PC-9 (cell line): Measurements from ENCODE around the gene SDK1. TPM values are rescaled to one million over a fixed set of nuclear protein-coding genes. Genes with fewer than 3 reads are reported as not detected.

Experiments used
- BruUV-seq: library from RNA; stranded (reverse); fragments of 400-500 nt; replicated peaks from 2 replicates; lab custom pipeline; 2021; lab: Mats Ljungman, UMichigan
- CTCF ChIA-PET: fragments of 300-600 bp; sonication (Branson Sonifier 250); formaldehyde crosslinking; loops from one replicate; lab custom pipeline; 2022; ENCODE audit warnings: antibody characterized with exemption; lab: Charles Lee
- POLR2A ChIA-PET: fragments of 300-600 bp; sonication (Branson Sonifier 250); formaldehyde crosslinking; loops from one replicate; lab custom pipeline; 2022; ENCODE audit warnings: antibody characterized with exemption; ENCODE audit not compliant: unreplicated experiment; lab: Charles Lee
- DNase-seq, 2 experiments: peaks; one replicate each; pipeline versions ENCODE4 v3.0.0 to v3.0.0-alpha.2; 2015 to 2022; ENCODE audit warnings: mixed read lengths in 1 of 2
- H2AFZ ChIP-seq: fragments of 200-600 bp; sonication (generic); 2 replicates; pipeline ENCODE4 v1.8.1; 2017; ENCODE audit warnings: antibody characterized with exemption
- H3F3A ChIP-seq: fragments of 200-600 bp; sonication (generic); 2 replicates; pipeline ENCODE4 v1.8.1; 2017; ENCODE audit warnings: antibody characterized with exemption, mild to moderate bottlenecking, low read depth; ENCODE audit not compliant: insufficient read depth
- H3K27ac ChIP-seq: fragments of 200-600 bp; sonication (generic); 2 replicates; pipeline ENCODE4 v1.6.1; 2016; ENCODE audit warnings: mixed run types
- H3K27me3 ChIP-seq: fragments of 200-600 bp; sonication (generic); 2 replicates; pipeline ENCODE4 v1.6.1; 2016; ENCODE audit warnings: low read depth, mixed run types; ENCODE audit not compliant: insufficient read depth
- H3K36me3 ChIP-seq: fragments of 200-600 bp; sonication (generic); 2 replicates; pipeline ENCODE4 v1.6.1; 2016; ENCODE audit warnings: low read depth, mixed run types
- H3K4me1 ChIP-seq: fragments of 200-600 bp; sonication (generic); replicated peaks from 2 replicates; pipeline ENCODE4 v1.6.1; 2016; ENCODE audit warnings: mixed run types; ENCODE audit not compliant: insufficient read depth
- H3K4me2 ChIP-seq: fragments of 200-600 bp; sonication (generic); 2 replicates; pipeline ENCODE4 v1.6.1; 2017; ENCODE audit warnings: mixed run types
- H3K4me3 ChIP-seq: fragments of 200-600 bp; sonication (generic); 2 replicates; pipeline ENCODE4 v1.6.1; 2016; ENCODE audit warnings: mixed run types
- H3K79me2 ChIP-seq: fragments of 200-600 bp; sonication (generic); 2 replicates; pipeline ENCODE4 v1.6.1; 2017; ENCODE audit warnings: low read depth, mixed run types
- H3K9me2 ChIP-seq: fragments of 200-600 bp; sonication (generic); 2 replicates; pipeline ENCODE4 v1.8.1; 2017; ENCODE audit warnings: mild to moderate bottlenecking; ENCODE audit not compliant: insufficient read depth
- H3K9me3 ChIP-seq: fragments of 200-600 bp; sonication (generic); 2 replicates; pipeline ENCODE4 v1.8.1; 2016; ENCODE audit warnings: low read depth; ENCODE audit not compliant: insufficient read depth
- H4K20me1 ChIP-seq: fragments of 200-600 bp; sonication (generic); 2 replicates; pipeline ENCODE4 v1.8.1; 2017; ENCODE audit not compliant: insufficient read depth
- EZH2 ChIP-seq: fragments of 200-600 bp; sonication (generic); IDR thresholded peaks from 2 replicates; pipeline ENCODE4 v1.8.0; 2017; ENCODE audit warnings: antibody characterized with exemption, low read depth
- intact Hi-C: fragments of 100-400 bp; cut with micrococcal nuclease; formaldehyde crosslinking; loops from one replicate; pipeline ENCODE4 v1.10.0; 2022; ENCODE audit not compliant: unreplicated experiment
- total RNA-seq: library from RNA; stranded (reverse); gene quantifications from 2 replicates; pipeline ENCODE4 v1.2.3, GENCODE V29; 2021
- TF ChIP-seq, protein P1 (sequence below): fragments of 200-600 bp; sonication (generic); conservative IDR thresholded peaks from 2 replicates; pipeline ENCODE4 v1.6.1; 2017; ENCODE audit warnings: mixed run types, antibody characterized with exemption, mild to moderate bottlenecking, moderate library complexity

The SDK1 gene
- total RNA-seq, 1 experiment from 2014 or later = not detected

DNA sequence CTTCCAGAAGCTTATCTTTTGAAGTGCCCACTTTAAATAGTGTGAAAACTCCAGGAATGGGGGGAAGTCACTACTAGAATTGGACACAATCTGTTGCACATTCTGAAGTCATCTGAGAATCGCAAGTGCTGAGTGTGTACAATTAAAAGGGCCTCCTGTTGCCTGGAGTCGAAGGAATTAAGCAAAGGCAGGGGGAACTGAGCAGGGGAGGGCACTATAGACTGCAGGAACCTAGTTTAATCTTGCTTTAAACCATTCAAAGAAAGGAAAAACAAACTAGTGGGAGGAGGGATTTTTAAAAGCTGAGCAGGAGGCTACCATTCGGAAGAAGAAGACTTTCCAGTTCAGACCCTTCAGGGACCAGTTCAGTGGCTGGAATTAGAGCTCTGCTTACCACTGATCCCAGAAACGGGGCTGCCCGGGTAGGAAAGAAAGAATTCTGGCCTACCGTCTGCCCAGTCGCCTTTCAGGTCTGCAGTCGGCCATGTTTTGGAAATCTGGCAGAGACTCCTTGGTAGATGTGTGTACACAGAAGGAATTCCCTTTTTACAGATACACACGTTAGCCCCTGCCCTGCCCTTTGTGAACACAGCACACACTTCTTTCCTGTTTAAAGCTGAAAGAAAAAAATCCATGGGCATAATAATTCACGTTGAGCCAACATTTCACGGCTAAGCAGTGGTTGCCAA is 770.5 kb downstream of the SDK1 start:
- H3K9me2 ChIP-seq = no peaks in the 10 kb centered on the region
- no TSS peak for BruUV-seq
- H3K4me3 ChIP-seq = no peak overlapping the region
- H2AFZ ChIP-seq = no peak overlapping the region
- DNase-seq = no peak
- H3K4me2 ChIP-seq = no peak overlapping the region
- ChIA-PET POLR2A (no interaction called here), CTCF (no interaction called here)
- H3K27me3 ChIP-seq = peaks cover 90% of the 10 kb centered on the region
- H3K79me2 ChIP-seq = no peaks in the 10 kb centered on the region
- H4K20me1 ChIP-seq = no peaks in the 10 kb centered on the region
- H3F3A ChIP-seq = no peaks in the 10 kb centered on the region
- H3K4me1 ChIP-seq = no peaks in the 10 kb centered on the region
- no peak for TF ChIP-seq EZH2
- TF ChIP-seq, protein P1, sequence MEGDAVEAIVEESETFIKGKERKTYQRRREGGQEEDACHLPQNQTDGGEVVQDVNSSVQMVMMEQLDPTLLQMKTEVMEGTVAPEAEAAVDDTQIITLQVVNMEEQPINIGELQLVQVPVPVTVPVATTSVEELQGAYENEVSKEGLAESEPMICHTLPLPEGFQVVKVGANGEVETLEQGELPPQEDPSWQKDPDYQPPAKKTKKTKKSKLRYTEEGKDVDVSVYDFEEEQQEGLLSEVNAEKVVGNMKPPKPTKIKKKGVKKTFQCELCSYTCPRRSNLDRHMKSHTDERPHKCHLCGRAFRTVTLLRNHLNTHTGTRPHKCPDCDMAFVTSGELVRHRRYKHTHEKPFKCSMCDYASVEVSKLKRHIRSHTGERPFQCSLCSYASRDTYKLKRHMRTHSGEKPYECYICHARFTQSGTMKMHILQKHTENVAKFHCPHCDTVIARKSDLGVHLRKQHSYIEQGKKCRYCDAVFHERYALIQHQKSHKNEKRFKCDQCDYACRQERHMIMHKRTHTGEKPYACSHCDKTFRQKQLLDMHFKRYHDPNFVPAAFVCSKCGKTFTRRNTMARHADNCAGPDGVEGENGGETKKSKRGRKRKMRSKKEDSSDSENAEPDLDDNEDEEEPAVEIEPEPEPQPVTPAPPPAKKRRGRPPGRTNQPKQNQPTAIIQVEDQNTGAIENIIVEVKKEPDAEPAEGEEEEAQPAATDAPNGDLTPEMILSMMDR = no peak
- H3K27ac ChIP-seq = no peak overlapping the region
- H3K9me3 ChIP-seq = no peaks in the 10 kb centered on the region
- H3K36me3 ChIP-seq = no peaks in the 10 kb centered on the region
- intact Hi-C loops = no loop called here

DNA sequence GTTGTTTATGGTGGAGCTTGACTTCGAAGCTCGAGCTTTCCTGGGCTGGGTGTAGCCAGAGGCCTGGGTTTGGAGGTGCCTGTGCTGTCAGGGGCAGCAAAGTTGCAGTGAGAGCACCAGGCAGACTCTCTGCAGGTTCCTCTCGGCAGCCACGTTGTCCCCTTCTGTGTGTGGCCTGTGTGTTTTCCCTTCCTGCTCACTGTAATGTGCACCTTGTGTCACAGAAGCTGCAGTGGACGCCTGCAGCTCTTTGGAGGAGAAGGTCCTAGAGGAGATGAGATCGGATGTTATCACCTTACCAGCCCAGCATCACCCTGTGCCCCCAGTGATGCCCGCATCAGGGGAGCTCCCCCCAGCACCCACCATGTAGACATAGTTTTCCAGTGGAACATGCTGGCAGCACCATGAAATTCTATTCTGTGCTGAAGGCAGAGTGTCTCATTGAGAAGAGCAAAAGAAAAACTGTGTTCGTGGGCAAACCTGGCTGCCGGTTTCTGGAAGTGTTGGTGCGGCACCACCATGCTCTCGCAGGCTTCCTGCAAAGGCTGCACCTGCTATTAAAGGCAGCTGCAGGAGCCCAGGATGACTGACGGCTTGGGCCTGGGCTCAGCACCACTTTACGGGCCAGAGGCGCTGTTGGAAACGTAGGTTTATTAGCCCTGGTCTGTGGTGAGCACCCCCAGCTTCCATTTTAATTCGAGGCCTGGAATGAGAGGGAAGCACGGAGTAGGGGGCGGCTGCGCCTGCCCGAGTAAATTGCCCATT is 771.3 kb downstream of the SDK1 start:
- CTCF ChIA-PET = no interaction called here
- no peak overlapping the region for H3K27ac ChIP-seq
- no peak for TF ChIP-seq EZH2
- TF ChIP-seq, protein P1 = no peak
- H4K20me1 ChIP-seq = no peaks in the 10 kb centered on the region
- POLR2A ChIA-PET = interaction anchor here (0.6 kb wide), 1 partner anchor 46 kb away, joined by 4 read pairs; no protein-coding TSS in a partner anchor
- DNase-seq = no peak
- no peak overlapping the region for H2AFZ ChIP-seq
- H3K4me1 ChIP-seq = no peaks in the 10 kb centered on the region
- H3K36me3 ChIP-seq = no peaks in the 10 kb centered on the region
- H3K27me3 ChIP-seq = peaks cover 90% of the 10 kb centered on the region
- H3K9me2 ChIP-seq = no peaks in the 10 kb centered on the region
- H3K4me3 ChIP-seq = no peak overlapping the region
- BruUV-seq = no TSS peak
- H3F3A ChIP-seq = no peaks in the 10 kb centered on the region
- no peaks in the 10 kb centered on the region for H3K9me3 ChIP-seq
- H3K79me2 ChIP-seq = no peaks in the 10 kb centered on the region
- intact Hi-C loops = no loop called here
- no peak overlapping the region for H3K4me2 ChIP-seq

DNA sequence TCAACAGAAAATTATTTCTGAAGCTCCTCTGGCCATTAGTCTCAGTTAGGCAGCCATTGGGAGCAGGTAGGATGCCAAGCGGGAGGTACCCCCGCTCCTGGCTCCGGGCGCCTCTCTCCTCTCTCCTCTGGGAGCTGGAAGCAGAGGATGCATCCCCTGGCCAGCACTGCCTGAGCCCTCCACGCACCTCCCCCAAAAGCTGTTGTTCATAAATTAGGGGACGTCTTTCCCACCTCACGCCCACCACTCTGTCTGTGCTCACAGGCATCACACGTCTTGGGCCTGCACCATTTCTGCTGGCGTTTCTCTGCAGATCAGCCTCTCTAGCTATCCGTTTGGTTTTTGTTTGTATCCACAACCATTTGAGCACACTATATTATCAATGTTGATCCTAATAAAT is 772.0 kb downstream of the SDK1 start:
- no peak for TF ChIP-seq EZH2
- TF ChIP-seq, protein P1 = no peak
- Histone ChIP-seq H3K9me2 (no peaks in the 10 kb centered on the region), H3F3A (no peaks in the 10 kb centered on the region), H3K4me3 (no peak overlapping the region), H3K79me2 (no peaks in the 10 kb centered on the region), H3K4me2 (no peak overlapping the region), H4K20me1 (0 out of 2 replicates have a peak, but pooled peaks cover under 1% of the 10 kb centered on the region), H3K9me3 (no peaks in the 10 kb centered on the region), H2AFZ (no peak overlapping the region), H3K27me3 (peaks cover 90% of the 10 kb centered on the region), H3K36me3 (no peaks in the 10 kb centered on the region), H3K27ac (no peak overlapping the region), H3K4me1 (no peaks in the 10 kb centered on the region)
- POLR2A ChIA-PET = no interaction called here
- CTCF ChIA-PET = no interaction called here
- DNase-seq = no peak
- BruUV-seq = no TSS peak
- intact Hi-C loops = no loop called here
